ENCODE data around the gene SPOCK1. TPM values are rescaled to one million over a fixed set of nuclear protein-coding genes. Genes with fewer than 3 reads are reported as not detected.

Gene SPOCK1
- total RNA-seq, 1 experiment from 2014 or later, result 10.9 TPM

GRCh38 chr5:137442660-137443059 is 56.5 kb downstream of the SPOCK1 start:
- H3K9ac ChIP-seq (ENCODE audit: extremely low read depth, insufficient read length, low read length), result no peak overlapping the region
- H3K9me3 ChIP-seq (ENCODE audit: control insufficient read depth, low read depth, low read length), result no peaks in the 10 kb centered on the region
- H3K4me2 ChIP-seq (ENCODE audit: insufficient read depth, insufficient read length, low read length), result no peak overlapping the region
- Mint-ChIP-seq H3K27me3 (ENCODE audit: low read depth) (peaks cover 6% of the 10 kb centered on the region), H3K27ac (no peak overlapping the region), H3K4me1 (no peaks in the 10 kb centered on the region; a peak in 1 of 4 replicates), H3K4me3 (no peak overlapping the region), H3K36me3 (ENCODE audit: insufficient read depth in 1 of 3, low read depth in 3 of 3) (no peaks in the 10 kb centered on the region), H3K9me3 (no peaks in the 10 kb centered on the region)
- H4K8ac ChIP-seq (replicated peaks; ENCODE audit: insufficient read length, low read depth, low read length), result no peak overlapping the region
- H3K56ac ChIP-seq (ENCODE audit: insufficient read length, low read depth, low read length), result no peak overlapping the region
- H3K23me2 ChIP-seq (ENCODE audit: insufficient read length, low read depth, low read length, poor library complexity, severe bottlenecking), result no peaks in the 10 kb centered on the region
- no peak for DNase-seq
- no peak overlapping the region for H3K18ac ChIP-seq (ENCODE audit: insufficient read length, low read depth, low read length)
- H3K14ac ChIP-seq (ENCODE audit: insufficient read depth, low read length), result no peak overlapping the region
- no peak overlapping the region for H2BK20ac ChIP-seq (ENCODE audit: low read depth, low read length, poor library complexity, severe bottlenecking)
- TF ChIP-seq CTCF (conservative IDR thresholded peaks at IDR 0.05), result no peak
- no peak overlapping the region for H4K5ac ChIP-seq (ENCODE audit: insufficient read length, low read depth, low read length)
- no peak overlapping the region for H2BK120ac ChIP-seq (ENCODE audit: low read depth, low read length, poor library complexity, severe bottlenecking)
- no peak overlapping the region for H3T11ph ChIP-seq (ENCODE audit: low read length)
- H3K27me3 ChIP-seq (ENCODE audit: insufficient read depth, low read length), result no peaks in the 10 kb centered on the region; the same call in 1 of the 2 replicates
- H3K23ac ChIP-seq (ENCODE audit: insufficient read length, low read depth, low read length), result no peak overlapping the region
- H2AK5ac ChIP-seq (ENCODE audit: insufficient read length, low read length), result no peak overlapping the region
- no peak overlapping the region for H4K91ac ChIP-seq (ENCODE audit: insufficient read length, low read depth, low read length)
- no peaks in the 10 kb centered on the region; the same call in 1 of the 2 replicates for H3K4me1 ChIP-seq (ENCODE audit: insufficient read depth, low read length)
- H2BK5ac ChIP-seq (ENCODE audit: insufficient read length, low read length), result no peak overlapping the region
- no peaks in the 10 kb centered on the region for H3K79me2 ChIP-seq (ENCODE audit: insufficient read depth, low read length)
- H2AFZ ChIP-seq (ENCODE audit: low read length), result no peak overlapping the region
- no peaks in the 10 kb centered on the region for H3K79me1 ChIP-seq (ENCODE audit: insufficient read depth, low read depth, low read length, poor library complexity, severe bottlenecking)
- no peak overlapping the region for H3K27ac ChIP-seq (ENCODE audit: insufficient read length, low read depth, low read length)
- no peak overlapping the region for H2BK15ac ChIP-seq (ENCODE audit: low read depth, low read length)
- no CpG with 5 or more reads among the region's 1 CpG for WGBS (ENCODE audit: extremely low coverage, insufficient read length, low lambda C conversion rate)
- H4K20me1 ChIP-seq (ENCODE audit: control insufficient read depth, insufficient read depth, insufficient read length), result no peaks in the 10 kb centered on the region
- no peak overlapping the region for H3K4ac ChIP-seq (ENCODE audit: low read depth, low read length)
- no peak overlapping the region for H2BK12ac ChIP-seq (ENCODE audit: insufficient read length, low read depth, low read length)

Data from H9 (cell line).